Medulla oblongata (tissue), 1 donor: ENCODE results near the gene IFIT3.
A peak's percentile ranks its signal among the peaks of the same experiment; 100 is the strongest.
"Not testable (repeated sequence)": the region's sequence is repeated elsewhere in the genome, so short reads cannot be mapped to it uniquely, and the experiment has no call there.

Source experiments
- DNase-seq: peaks from one replicate; pipeline ENCODE4 v3.0.0-alpha.2; 2015; ENCODE audit errors: extremely low spot score

Gene IFIT3

GRCh38 chr10:89303161-89303560 lies 24.6 kb upstream of the IFIT3 start:
- DNase-seq = peak; percentile 47

- no peak for DNase-seq
Observed at GRCh38 chr10:89304026-89304425, 23.8 kb upstream of the IFIT3 start.

- DNase-seq = no peak
Observed at GRCh38 chr10:89304446-89304845, 23.4 kb upstream of the IFIT3 start.

GRCh38 chr10:89304925-89305324 lies 22.9 kb upstream of the IFIT3 start:
- no peak for DNase-seq

- no peak for DNase-seq
Observed at GRCh38 chr10:89305766-89306433, 21.9 kb upstream of the IFIT3 start.

GRCh38 chr10:89306434-89307268 lies 21.1 kb upstream of the IFIT3 start:
- DNase-seq = no peak

- no peak for DNase-seq
Observed at GRCh38 chr10:89307269-89307577, 20.6 kb upstream of the IFIT3 start.

GRCh38 chr10:89308266-89308665 lies 19.5 kb upstream of the IFIT3 start:
- DNase-seq = no peak

GRCh38 chr10:89308736-89309135 lies 19.1 kb upstream of the IFIT3 start:
- no peak for DNase-seq

GRCh38 chr10:89309156-89310055 lies 18.4 kb upstream of the IFIT3 start:
- DNase-seq = no peak

GRCh38 chr10:89310056-89310893 lies 17.5 kb upstream of the IFIT3 start:
- no peak for DNase-seq

- DNase-seq = no peak
Observed at GRCh38 chr10:89312973-89313372, 14.8 kb upstream of the IFIT3 start.

GRCh38 chr10:89314676-89315075 lies 13.1 kb upstream of the IFIT3 start:
- peak; percentile 85 for DNase-seq

GRCh38 chr10:89318047-89318446 lies 9.8 kb upstream of the IFIT3 start:
- DNase-seq = not testable (repeated sequence)

- not testable (repeated sequence) for DNase-seq
Observed at GRCh38 chr10:89325081-89325480, 2.7 kb upstream of the IFIT3 start.

- not testable (repeated sequence) for DNase-seq
Observed at GRCh38 chr10:89325856-89326255, 1.9 kb upstream of the IFIT3 start.

GRCh38 chr10:89329151-89329550 lies 1.4 kb downstream of the IFIT3 start:
- DNase-seq = no peak

GRCh38 chr10:89330014-89330413 lies 2.2 kb downstream of the IFIT3 start:
- not testable (repeated sequence) for DNase-seq

GRCh38 chr10:89330537-89331212 lies 2.9 kb downstream of the IFIT3 start:
- no peak for DNase-seq

- not testable (repeated sequence) for DNase-seq
Observed at GRCh38 chr10:89331487-89332122, 3.8 kb downstream of the IFIT3 start.
